SK-N-DZ (cell line): ENCODE data around the gene LRTM2. TPM values are rescaled to one million over a fixed set of nuclear protein-coding genes. Genes with fewer than 3 reads are reported as not detected.

Experiments
- DNase-seq: peaks from one replicate; pipeline ENCODE4 v3.0.0-alpha.2; 2015; ENCODE audit warnings: low spot score
- polyA plus RNA-seq, 2 experiments: library from polyadenylated mRNA; depleted of rRNA; stranded (reverse); fragments of >200 nt; gene quantifications; 2 replicates each; pipeline ENCODE4 v1.2.3, GENCODE V29; 2014

Gene LRTM2
- polyA plus RNA-seq (2014; cell fraction: cytosol; rRNA removed), result 0.02 and 0.21 TPM in 2 replicates
- polyA plus RNA-seq (2014; cell fraction: nucleus; rRNA removed), result 0.18 TPM in 1 of 2 replicates, not detected in the other

GRCh38 chr12:1820191-1820895 lies at the start of gene LRTM2:
LRTM2 (plus strand) TSS chr12:1820565; CDS start chr12:1828149, 7,584 bp downstream.
- DNase-seq, result no peak

- DNase-seq, result no peak
Measured at GRCh38 chr12:1773937-1774655, 46.3 kb upstream of the LRTM2 start.

GRCh38 chr12:1776170-1776921 lies 44.0 kb upstream of the LRTM2 start:
- DNase-seq, result no peak

- no peak for DNase-seq
Measured at GRCh38 chr12:1777798-1778197, 42.6 kb upstream of the LRTM2 start.

GRCh38 chr12:1778911-1779310 lies 41.5 kb upstream of the LRTM2 start:
- no peak for DNase-seq

- no peak for DNase-seq
Measured at GRCh38 chr12:1779783-1780182, 40.6 kb upstream of the LRTM2 start.

- no peak for DNase-seq
Measured at GRCh38 chr12:1781772-1782171, 38.6 kb upstream of the LRTM2 start.

- no peak for DNase-seq
Measured at GRCh38 chr12:1782215-1782614, 38.1 kb upstream of the LRTM2 start.

- no peak for DNase-seq
Measured at GRCh38 chr12:1787714-1788113, 32.7 kb upstream of the LRTM2 start.

GRCh38 chr12:1790444-1790843 lies 29.9 kb upstream of the LRTM2 start:
- DNase-seq, result no peak

- peak; percentile 67 for DNase-seq
Measured at GRCh38 chr12:1791104-1791841, 29.1 kb upstream of the LRTM2 start.

- DNase-seq, result no peak
Measured at GRCh38 chr12:1792406-1792805, 28.0 kb upstream of the LRTM2 start.

- DNase-seq, result no peak
Measured at GRCh38 chr12:1793426-1794210, 26.7 kb upstream of the LRTM2 start.

- DNase-seq, result no peak
Measured at GRCh38 chr12:1794440-1795090, 25.8 kb upstream of the LRTM2 start.

- no peak for DNase-seq
Measured at GRCh38 chr12:1795221-1795784, 25.1 kb upstream of the LRTM2 start.

- DNase-seq, result peak; percentile 81
Measured at GRCh38 chr12:1795785-1796514, 24.4 kb upstream of the LRTM2 start.

- DNase-seq, result no peak
Measured at GRCh38 chr12:1796515-1797010, 23.8 kb upstream of the LRTM2 start.

GRCh38 chr12:1797011-1797901 lies 23.1 kb upstream of the LRTM2 start:
- no peak for DNase-seq
